GM18507 (cell line): ENCODE measurements around the gene SEC61A1.

Experiments
- DNase-seq: peaks from one replicate; pipeline ENCODE4 v3.0.0; 2011; ENCODE audit warnings: low read depth; ENCODE audit not compliant: insufficient read length; ENCODE audit errors: extremely low spot score
- FAIRE-seq: peaks from 2 replicates; lab custom pipeline; 2011; peaks lifted over from hg19 to GRCh38; lab: Jason Lieb, UNC

The SEC61A1 gene

GRCh38 chr3:128075522-128076482, 23.6 kb downstream of the SEC61A1 start:
- DNase-seq (peak; percentile 61), FAIRE-seq (peak; percentile 90)

- no peak for DNase-seq
- FAIRE-seq: no peak
Observed at GRCh38 chr3:128076483-128077201, 24.4 kb downstream of the SEC61A1 start.

GRCh38 chr3:128077202-128077624, 25.0 kb downstream of the SEC61A1 start:
- no peak for FAIRE-seq
- DNase-seq: no peak

GRCh38 chr3:128077665-128078064, 25.4 kb downstream of the SEC61A1 start:
- FAIRE-seq: no peak
- no peak for DNase-seq

- FAIRE-seq: no peak
Observed at GRCh38 chr3:128078322-128078721, 26.1 kb downstream of the SEC61A1 start.

GRCh38 chr3:128078875-128079274, 26.6 kb downstream of the SEC61A1 start:
- FAIRE-seq: no peak
- DNase-seq: no peak

More at GRCh38 chr3:128078322-128078721, 26.1 kb downstream of the SEC61A1 start:
- no peak for DNase-seq

- FAIRE-seq (no peak), DNase-seq (no peak)
Observed at GRCh38 chr3:128079823-128080222, 27.6 kb downstream of the SEC61A1 start.

- FAIRE-seq: no peak
Observed at GRCh38 chr3:128080323-128081080, 28.3 kb downstream of the SEC61A1 start.

GRCh38 chr3:128081226-128081625, 29.0 kb downstream of the SEC61A1 start:
- FAIRE-seq (no peak), DNase-seq (no peak)

More at GRCh38 chr3:128080323-128081080, 28.3 kb downstream of the SEC61A1 start:
- no peak for DNase-seq

- FAIRE-seq: no peak
- no peak for DNase-seq
Observed at GRCh38 chr3:128081846-128082245, 29.6 kb downstream of the SEC61A1 start.

GRCh38 chr3:128082546-128082945, 30.3 kb downstream of the SEC61A1 start:
- FAIRE-seq (no peak), DNase-seq (no peak)

- FAIRE-seq (no peak), DNase-seq (no peak)
Observed at GRCh38 chr3:128083396-128083795, 31.2 kb downstream of the SEC61A1 start.

GRCh38 chr3:128083980-128084674, 31.9 kb downstream of the SEC61A1 start:
- FAIRE-seq (no peak), DNase-seq (no peak)

GRCh38 chr3:128084675-128085021, 32.4 kb downstream of the SEC61A1 start:
- no peak for FAIRE-seq

GRCh38 chr3:128089135-128089534, 36.9 kb downstream of the SEC61A1 start:
- DNase-seq: no peak

More at GRCh38 chr3:128084675-128085021, 32.4 kb downstream of the SEC61A1 start:
- no peak for DNase-seq

GRCh38 chr3:128091586-128091985, 39.3 kb downstream of the SEC61A1 start:
- FAIRE-seq (no peak), DNase-seq (no peak)

More at GRCh38 chr3:128089135-128089534, 36.9 kb downstream of the SEC61A1 start:
- FAIRE-seq: no peak

- DNase-seq: no peak
- no peak for FAIRE-seq
Observed at GRCh38 chr3:128094295-128095151, 42.3 kb downstream of the SEC61A1 start.

GRCh38 chr3:128095222-128095703, 43.0 kb downstream of the SEC61A1 start:
- DNase-seq (peak; percentile 58), FAIRE-seq (peak; percentile 80)
